H7 (cell line): Measurements from ENCODE around the gene MARK4. TPM values are rescaled to one million over a fixed set of nuclear protein-coding genes. Genes with fewer than 3 reads are reported as not detected.
A peak's percentile ranks its signal among the peaks of the same experiment; 100 is the strongest.

Experiments used
- DNase-seq: peaks from one replicate; pipeline ENCODE4 v3.0.0; 2012
- H3K27me3 ChIP-seq: 2 replicates; pipeline ENCODE4 v1.6.0; 2011; ENCODE audit warnings: mild to moderate bottlenecking, low read length; ENCODE audit not compliant: control insufficient read depth, insufficient read depth
- H3K36me3 ChIP-seq: replicated peaks from 2 replicates; pipeline ENCODE4 v1.5.1; 2011; ENCODE audit warnings: low read length; ENCODE audit not compliant: control insufficient read depth, insufficient read depth
- H3K4me3 ChIP-seq: 2 replicates; pipeline ENCODE4 v1.5.1; 2011; ENCODE audit warnings: low read depth, mild to moderate bottlenecking, control low read depth, low read length, moderate library complexity; ENCODE audit not compliant: insufficient read depth
- total RNA-seq: library from RNA; depleted of rRNA; stranded (reverse); fragments of >200 nt; shearing (Covaris generic); gene quantifications from 2 replicates; pipeline ENCODE4 v1.2.3, GENCODE V29; 2014; rRNA removed

Gene MARK4
- 16.1 and 26.5 TPM in 2 replicates for total RNA-seq

- peak within 1 kb of the TSS; percentile 73 for H3K4me3 ChIP-seq
- peak; percentile 99 for DNase-seq
- H3K27me3 ChIP-seq: peaks cover 7% of the 10 kb centered on the region
- no peaks in the 10 kb centered on the region for H3K36me3 ChIP-seq
These were observed at the start of gene MARK4 for GRCh38 chr19:45250832-45251451. TSS of gene MARK4 (plus strand) at chr19:45251271. CDS start at chr19:45251589, 318 bp downstream.

- no peaks in the 10 kb centered on the region for H3K27me3 ChIP-seq
- DNase-seq: no peak
- H3K36me3 ChIP-seq: no peaks in the 10 kb centered on the region
- H3K4me3 ChIP-seq: no peak overlapping the region
These were observed 48.4 kb upstream of the MARK4 start for GRCh38 chr19:45202637-45203036.

GRCh38 chr19:45205810-45206209 is 45.3 kb upstream of the MARK4 start:
- Histone ChIP-seq H3K4me3 (no peak overlapping the region), H3K27me3 (no peaks in the 10 kb centered on the region), H3K36me3 (no peaks in the 10 kb centered on the region)
- no peak for DNase-seq

- Histone ChIP-seq H3K36me3 (no peaks in the 10 kb centered on the region), H3K27me3 (no peaks in the 10 kb centered on the region), H3K4me3 (no peak overlapping the region)
- no peak for DNase-seq
These were observed 44.7 kb upstream of the MARK4 start for GRCh38 chr19:45206328-45206727.

- Histone ChIP-seq H3K4me3 (no peak overlapping the region), H3K36me3 (no peaks in the 10 kb centered on the region), H3K27me3 (peaks cover 15% of the 10 kb centered on the region)
- peak; percentile 60 for DNase-seq
These were observed 39.2 kb upstream of the MARK4 start for GRCh38 chr19:45211751-45212381.

GRCh38 chr19:45213031-45213430 is 38.0 kb upstream of the MARK4 start:
- no peak overlapping the region for H3K4me3 ChIP-seq
- H3K27me3 ChIP-seq: peaks cover 25% of the 10 kb centered on the region
- no peaks in the 10 kb centered on the region for H3K36me3 ChIP-seq
- DNase-seq: peak; percentile 63

- H3K27me3 ChIP-seq: peaks cover 28% of the 10 kb centered on the region
- H3K4me3 ChIP-seq: peak overlapping the region; percentile 31
- peak; percentile 83 for DNase-seq
- H3K36me3 ChIP-seq: no peaks in the 10 kb centered on the region
These were observed 35.5 kb upstream of the MARK4 start for GRCh38 chr19:45215391-45216191.

GRCh38 chr19:45216667-45217066 is 34.4 kb upstream of the MARK4 start:
- no peak for DNase-seq
- H3K4me3 ChIP-seq: no peak overlapping the region

GRCh38 chr19:45217193-45217956 is 33.7 kb upstream of the MARK4 start:
- Histone ChIP-seq H3K36me3 (no peaks in the 10 kb centered on the region), H3K27me3 (peaks cover 29% of the 10 kb centered on the region), H3K4me3 (peak overlapping the region; percentile 41)
- peak; percentile 64 for DNase-seq

More at GRCh38 chr19:45216667-45217066, 34.4 kb upstream of the MARK4 start:
- H3K27me3 ChIP-seq: peaks cover 28% of the 10 kb centered on the region
- H3K36me3 ChIP-seq: no peaks in the 10 kb centered on the region

- Histone ChIP-seq H3K27me3 (peaks cover 29% of the 10 kb centered on the region), H3K4me3 (peak overlapping the region; percentile 41; the same call in 1 of the 2 replicates), H3K36me3 (no peaks in the 10 kb centered on the region)
- DNase-seq: peak; percentile 65
These were observed 33.1 kb upstream of the MARK4 start for GRCh38 chr19:45217957-45218334.

GRCh38 chr19:45218426-45218825 is 32.6 kb upstream of the MARK4 start:
- Histone ChIP-seq H3K36me3 (no peaks in the 10 kb centered on the region), H3K4me3 (no peak overlapping the region; the same call in 1 of the 2 replicates), H3K27me3 (peaks cover 29% of the 10 kb centered on the region)
- no peak for DNase-seq

- no peak overlapping the region for H3K4me3 ChIP-seq
- no peaks in the 10 kb centered on the region for H3K36me3 ChIP-seq
- no peak for DNase-seq
- peaks cover 29% of the 10 kb centered on the region for H3K27me3 ChIP-seq
These were observed 31.9 kb upstream of the MARK4 start for GRCh38 chr19:45218911-45219743.

GRCh38 chr19:45222724-45223123 is 28.3 kb upstream of the MARK4 start:
- Histone ChIP-seq H3K27me3 (peaks cover 6% of the 10 kb centered on the region), H3K36me3 (no peaks in the 10 kb centered on the region), H3K4me3 (no peak overlapping the region)
- no peak for DNase-seq
